GOT3 (cell line): Measurements from ENCODE around the gene SYT13.
"Not testable (repeated sequence)": the region's sequence is repeated elsewhere in the genome, so short reads cannot be mapped to it uniquely, and the experiment has no call there.

ENCODE experiments used
- DNase-seq: peaks from one replicate; lab custom pipeline; 2025; ENCODE audit warnings: mixed read lengths; lab: John Stamatoyannopoulos, UW

SYT13 gene

DNA sequence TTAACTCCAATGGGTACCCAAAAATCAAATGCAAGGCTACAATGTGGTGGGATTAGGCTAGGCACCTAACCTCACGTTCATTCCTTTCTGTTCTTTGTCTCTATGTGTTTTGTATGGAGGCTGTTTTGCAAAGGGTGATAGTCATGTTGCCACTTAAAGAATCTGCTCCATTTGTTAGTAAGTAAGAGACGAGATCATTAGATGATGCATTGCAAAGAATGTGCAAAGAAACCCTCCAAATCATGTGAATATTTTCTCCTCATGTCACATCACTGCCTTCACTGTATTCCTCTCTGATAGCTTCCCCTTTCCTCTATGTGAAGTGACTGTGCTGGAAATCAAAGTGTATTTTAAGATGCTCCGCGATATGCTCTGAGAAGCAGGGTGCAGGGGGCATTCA is 11.9 kb downstream of the SYT13 start:
- no peak for DNase-seq

DNA sequence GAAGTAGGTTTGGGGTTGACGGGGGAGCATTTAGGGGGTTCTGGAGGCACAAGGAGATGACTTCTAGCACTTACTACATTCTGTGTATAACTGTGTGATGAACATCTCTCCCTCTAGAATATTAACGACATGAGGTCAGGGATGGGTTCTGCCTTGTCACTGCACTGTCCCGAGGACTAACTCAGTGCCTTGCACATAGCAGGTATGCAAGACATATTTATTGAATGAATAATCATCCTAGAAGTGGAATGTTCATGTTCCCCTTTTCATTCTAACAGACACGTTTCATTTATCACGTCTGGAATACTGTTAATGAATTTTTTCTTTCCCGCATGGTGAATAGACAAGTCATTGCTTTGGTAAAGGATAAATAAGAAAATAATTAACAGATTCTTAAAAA is 12.6 kb downstream of the SYT13 start:
- DNase-seq = no peak

DNA sequence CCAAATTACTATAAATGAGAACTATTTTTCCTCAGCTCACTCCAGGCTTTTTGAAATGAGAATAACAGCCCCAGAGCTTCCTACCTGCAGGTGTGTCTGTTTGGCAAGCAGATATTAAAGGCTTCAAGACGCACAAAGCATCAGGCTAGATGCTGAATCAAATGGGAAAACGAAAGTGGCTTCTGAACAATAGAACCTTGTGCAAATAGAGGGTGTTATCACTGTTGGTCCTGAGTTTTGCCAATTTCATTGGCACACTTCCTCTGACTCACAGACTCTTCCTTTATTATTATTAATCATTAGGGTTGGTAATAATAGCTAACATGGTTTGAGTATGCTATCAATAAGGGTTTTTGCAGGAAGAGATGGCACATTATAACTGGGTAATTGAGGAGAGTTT is 13.4 kb downstream of the SYT13 start:
- no peak for DNase-seq

- no peak for DNase-seq
Observed at GRCh38 chr11:45270946-45271716, 15.0 kb downstream of the SYT13 start.

DNA sequence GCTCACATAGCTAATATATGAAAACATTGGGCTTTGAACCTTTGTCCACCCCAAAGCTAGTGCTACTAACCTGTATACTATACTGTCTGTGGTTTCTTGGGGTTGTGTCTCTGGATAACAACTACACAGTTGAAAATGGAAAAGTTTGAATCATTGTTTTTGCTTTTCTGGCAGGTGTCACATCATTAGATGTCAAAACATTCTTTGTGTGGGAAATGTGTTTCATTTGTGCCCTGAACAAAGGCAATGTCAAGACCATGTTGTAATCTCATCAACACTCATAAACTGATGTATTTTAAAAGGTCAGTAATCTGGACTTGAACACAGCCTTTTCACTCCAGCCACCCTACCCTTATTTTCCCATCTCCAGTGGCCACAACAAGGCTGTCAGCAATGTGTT is 16.5 kb downstream of the SYT13 start:
- DNase-seq = no peak

DNA sequence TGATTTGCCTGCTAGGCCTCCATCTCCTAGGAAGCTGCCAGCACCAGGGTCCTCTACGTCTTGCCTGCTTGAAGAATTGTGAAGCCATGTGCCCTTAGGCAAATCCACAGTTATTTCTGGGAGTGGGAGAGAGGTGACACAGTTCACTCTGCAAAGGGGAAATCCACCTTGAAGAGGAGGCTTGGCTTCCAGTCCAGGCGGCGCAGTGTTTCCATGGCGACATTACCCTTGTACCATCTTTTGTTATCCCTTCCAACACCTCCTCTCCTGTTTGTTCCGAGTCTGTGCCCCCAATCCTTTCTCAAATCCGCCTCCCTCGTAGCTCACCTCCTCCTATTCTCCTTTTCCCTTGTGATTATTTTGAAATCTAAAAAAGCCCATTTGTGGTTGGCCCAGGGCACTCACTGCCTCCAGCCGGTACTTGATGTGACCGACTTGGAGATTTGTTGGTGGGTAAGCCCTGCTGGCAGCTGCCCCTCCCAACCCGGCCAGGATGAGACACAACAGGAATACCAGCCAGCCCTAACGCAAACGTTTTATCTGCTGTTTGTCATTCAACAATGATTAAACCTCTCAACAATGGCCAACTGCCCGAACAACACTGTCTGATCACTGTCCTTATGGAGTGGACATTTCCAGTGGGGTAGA is 18.4 kb downstream of the SYT13 start:
- DNase-seq = no peak

- no peak for DNase-seq
Observed at GRCh38 chr11:45267052-45267451, 19.1 kb downstream of the SYT13 start.

DNA sequence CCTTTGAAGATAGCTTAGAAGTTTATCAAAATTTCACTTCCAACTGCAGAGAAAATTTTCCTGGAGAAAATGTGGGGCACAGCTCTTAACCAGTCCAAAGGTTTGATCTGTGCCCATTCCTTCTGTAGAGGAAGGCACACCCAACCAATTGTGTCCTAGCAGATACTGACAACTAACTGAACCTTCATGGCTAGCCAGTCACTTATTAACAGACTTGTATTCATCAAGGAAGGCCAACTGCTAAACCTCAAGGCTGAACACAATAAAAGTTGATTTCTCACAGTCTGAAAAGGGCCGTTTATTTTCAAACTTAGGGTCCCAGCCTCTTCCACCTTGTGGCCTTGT is 19.5 kb downstream of the SYT13 start:
- no peak for DNase-seq

- DNase-seq = no peak
Observed at GRCh38 chr11:45265969-45266675, 20.0 kb downstream of the SYT13 start.

- no peak for DNase-seq
Observed at GRCh38 chr11:45264839-45265515, 21.2 kb downstream of the SYT13 start.

DNA sequence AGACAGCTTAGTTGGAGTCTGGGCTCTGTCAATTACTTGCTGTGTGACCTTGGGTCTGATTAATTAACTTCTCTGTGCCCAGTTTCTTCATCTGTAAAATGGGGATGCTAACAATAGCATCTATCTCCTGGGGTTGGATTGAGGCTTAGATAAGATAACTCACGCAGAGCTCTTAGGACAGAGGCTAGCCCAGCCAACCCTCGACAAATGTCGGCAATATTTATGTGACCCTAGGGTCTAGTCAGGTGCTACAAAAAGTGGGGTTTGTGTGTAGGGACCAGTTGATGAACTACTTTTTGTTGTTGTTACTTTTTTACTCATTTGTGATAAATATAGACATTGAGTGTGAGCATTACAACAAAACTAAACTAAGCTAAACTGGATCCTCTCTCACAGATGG is 22.4 kb downstream of the SYT13 start:
- no peak for DNase-seq

DNA sequence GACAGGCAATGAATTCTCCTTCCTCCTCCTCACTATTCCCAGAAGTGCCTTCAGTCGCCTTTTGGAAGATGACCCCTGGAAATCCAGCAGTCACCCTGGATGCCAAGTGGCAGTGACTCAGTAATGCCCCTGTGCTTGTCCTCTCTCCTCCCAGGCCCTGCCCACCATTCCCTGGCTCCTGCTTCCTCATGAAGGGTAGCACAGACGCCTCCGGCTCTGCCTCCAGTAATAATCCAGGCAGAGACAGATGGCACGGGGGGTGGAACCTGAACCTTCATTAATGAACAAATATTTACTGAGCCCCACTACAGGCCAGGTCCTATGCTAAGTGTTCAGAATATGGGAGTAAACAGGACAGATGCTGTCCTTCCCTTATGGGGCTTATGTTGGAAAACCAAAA is 23.2 kb downstream of the SYT13 start:
- DNase-seq = no peak

DNA sequence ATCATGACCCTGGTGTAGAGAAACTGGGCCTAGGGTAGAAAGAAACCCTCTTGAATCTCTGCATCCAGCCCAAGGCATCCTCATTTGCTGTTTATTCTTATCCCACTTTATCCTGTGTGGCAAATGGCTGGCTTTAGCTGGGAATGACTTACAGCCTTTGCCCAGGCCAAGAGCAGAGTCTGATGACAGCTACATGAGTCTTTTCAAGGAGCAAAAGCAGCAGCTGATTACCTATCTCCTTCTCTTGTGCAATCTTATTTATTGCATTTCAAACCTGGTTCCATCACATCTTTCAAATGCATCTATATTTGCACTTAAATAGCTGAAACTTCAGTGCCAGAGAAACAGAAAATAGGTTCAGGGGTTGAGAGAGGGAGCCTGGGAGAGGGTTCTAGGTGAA is 26.1 kb downstream of the SYT13 start:
- DNase-seq = no peak

DNA sequence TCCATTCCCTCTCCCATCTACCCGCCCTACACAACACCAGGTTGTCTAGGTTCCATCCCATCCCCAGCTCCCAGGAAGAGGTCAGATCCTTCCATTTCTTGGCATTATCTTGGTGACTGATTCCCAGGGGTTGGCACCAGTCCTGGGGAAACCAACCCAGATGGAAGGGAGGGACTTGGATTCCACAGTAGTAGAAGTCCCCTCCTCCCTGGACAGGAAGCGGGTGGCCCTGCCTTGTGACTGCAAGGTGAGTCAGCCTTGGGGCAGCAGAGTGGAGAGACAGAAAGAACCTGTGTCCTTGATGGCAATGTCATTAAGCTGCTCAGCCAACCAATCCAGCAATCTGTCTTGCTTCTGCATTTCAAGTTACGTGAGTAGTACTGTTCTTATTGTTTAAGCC is 26.5 kb downstream of the SYT13 start:
- DNase-seq = no peak

DNA sequence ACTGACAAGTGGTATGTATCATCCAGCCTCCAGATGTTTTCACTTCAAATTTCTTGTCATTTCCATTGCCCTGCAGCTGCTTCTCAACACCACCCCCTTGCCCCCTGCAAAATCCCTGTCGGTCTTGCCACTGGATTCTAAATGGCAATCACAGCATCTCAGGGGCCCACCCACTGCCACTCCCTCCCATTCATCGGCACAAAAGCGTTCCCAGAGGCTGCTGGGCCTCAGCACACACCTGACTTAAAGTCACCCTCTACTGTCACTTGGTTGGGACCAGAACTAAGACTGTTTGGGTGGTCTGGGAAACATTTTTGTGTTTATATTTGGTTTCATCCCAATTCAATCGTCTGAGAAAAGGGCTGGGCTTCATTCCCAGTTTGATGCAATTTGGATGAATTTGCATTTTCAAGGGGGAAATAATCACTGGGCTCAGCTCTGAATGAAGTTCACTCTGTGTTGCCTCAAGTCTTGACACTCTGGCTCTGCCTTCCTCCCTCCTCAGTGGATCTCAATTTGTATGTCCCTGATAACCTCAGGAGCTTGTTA is 27.1 kb downstream of the SYT13 start:
- no peak for DNase-seq

DNA sequence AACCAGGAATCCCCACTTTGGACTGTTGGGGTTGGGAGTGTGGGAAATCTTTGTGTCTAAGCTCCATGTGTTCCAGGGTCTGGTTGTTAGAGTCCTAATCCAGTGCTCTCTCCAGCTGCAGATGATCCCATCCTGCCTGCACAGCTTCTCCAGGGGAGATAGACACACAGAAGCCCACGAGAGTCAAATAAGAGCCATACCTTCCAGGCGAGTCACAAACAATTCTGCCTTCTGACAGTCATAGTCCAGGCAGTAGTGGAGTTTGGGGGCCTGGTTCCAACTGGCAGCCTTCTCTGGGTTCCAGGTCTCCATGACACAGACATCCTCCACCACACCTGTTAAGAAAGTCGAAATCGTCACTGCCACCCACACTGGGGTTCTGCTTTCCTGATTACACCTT is 32.1 kb downstream of the SYT13 start:
- no peak for DNase-seq

GRCh38 chr11:45253640-45254039 is 32.5 kb downstream of the SYT13 start:
- no peak for DNase-seq

DNA sequence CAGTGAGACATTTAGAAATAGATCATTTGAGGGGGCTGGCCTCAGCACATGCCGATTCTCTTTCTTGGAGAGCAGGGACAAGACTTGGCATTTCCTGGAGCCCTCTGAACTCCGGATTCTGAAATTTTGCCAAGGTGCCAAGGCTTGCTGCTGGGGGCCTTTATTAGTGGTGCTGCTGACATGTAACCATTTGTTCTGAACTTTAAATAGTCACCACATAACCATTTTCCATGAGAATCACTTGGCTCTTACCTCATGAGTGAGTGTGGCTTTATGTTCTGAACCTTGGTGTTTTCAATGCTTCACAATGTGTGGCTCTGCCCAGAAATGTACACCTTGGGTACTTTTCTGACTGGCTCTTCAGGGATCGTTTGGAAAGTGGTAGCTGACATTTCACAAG is 33.3 kb downstream of the SYT13 start:
- DNase-seq = no peak

DNA sequence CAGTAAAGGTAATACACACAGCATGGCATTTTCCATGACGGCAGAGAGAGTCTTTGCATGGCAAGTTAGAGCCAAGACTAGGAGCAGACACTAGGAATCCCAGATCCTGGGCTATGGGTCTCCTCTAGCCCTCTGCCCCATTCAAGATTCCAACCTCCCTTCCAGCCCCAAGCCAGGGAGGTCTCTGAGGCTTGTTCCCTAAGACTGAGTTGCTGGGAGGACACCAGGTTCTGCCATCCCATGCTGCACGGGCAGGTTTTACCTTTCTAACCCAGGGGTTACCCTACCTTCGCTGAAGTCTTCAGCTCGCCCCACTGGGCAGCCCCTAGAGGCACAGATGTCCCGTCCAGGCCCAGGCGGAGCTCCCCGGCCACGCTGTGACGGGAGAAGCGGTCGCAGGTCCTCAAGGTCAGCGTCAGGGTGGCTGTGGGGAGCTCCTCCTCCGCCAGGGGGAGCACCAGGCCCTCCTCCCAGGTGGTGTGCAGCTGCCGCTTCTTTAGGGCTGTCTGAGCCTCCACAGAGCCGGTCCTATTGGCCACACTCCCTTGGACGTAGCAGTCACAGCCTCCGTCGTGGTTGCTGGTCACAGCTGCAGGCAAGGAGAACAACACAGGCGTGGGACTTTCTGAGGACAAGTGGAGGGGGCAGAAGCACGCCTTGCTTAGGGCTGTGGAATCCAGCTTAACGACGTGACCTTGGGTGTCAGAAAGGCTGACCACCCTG is 33.8 kb downstream of the SYT13 start:
- DNase-seq = no peak

DNA sequence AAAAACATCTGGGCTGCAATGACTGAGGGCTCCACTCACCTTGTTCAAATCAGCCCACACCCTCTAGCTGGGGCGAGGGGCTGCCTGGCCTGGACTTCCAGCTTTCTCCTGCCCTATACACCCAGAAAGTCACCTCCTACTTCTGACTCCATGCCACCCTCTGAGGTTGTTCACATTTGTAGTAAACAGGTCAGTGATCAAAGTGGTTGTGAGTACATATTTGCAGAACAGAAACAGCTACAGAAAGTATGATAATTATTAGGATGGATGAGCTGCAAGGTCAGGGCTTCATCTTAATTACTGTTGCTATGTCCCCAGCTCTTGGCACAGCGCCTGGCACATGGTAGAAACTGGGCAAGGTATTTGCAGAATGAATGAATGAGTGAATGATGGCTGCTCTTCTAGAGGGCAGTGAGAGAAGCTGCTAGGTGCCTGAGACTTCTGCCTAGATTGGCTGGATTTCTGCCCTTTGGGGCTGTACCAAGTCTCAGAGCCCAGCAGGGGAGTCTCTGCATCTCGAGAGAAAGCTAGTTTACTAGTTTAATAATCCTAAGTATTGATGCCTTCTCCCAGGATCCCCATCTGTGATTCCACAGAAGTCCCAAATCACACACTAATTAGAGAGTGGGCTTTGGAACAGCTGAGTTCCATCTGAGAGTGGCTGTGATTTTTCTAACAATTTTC is 36.0 kb downstream of the SYT13 start:
- DNase-seq = no peak

GRCh38 chr11:45249372-45249771 is 36.8 kb downstream of the SYT13 start:
- not testable (repeated sequence) for DNase-seq
